Activated CD8-positive, alpha-beta T cell treated with anti-CD3 and anti-CD28 coated beads, Interleukin-2, amount 10 ng/mL, durations not matched to agents 7 days and 5 days (primary cell): ENCODE results near the gene ATP5MC2. TPM values are rescaled to one million over a fixed set of nuclear protein-coding genes. Genes with fewer than 3 reads are reported as not detected.
A peak's percentile ranks its signal among the peaks of the same experiment; 100 is the strongest.

ENCODE experiments used
- ATAC-seq: fragments of 150-1000 bp; cut with Tn5 transposase; one replicate; pipeline ENCODE4 v1.10.0; 2021; ENCODE audit warnings: moderate library complexity
- CTCF ChIA-PET: fragments of 350-600 bp; sonication (Branson Sonifier 250); formaldehyde crosslinking; loops from one replicate; lab custom pipeline; 2021; ENCODE audit warnings: antibody characterized with exemption; lab: Charles Lee
- POLR2A ChIA-PET: fragments of 350-600 bp; sonication (Branson Sonifier 250); formaldehyde crosslinking; loops from one replicate; lab custom pipeline; 2021; ENCODE audit warnings: antibody characterized with exemption; lab: Charles Lee
- DNase-seq: peaks from one replicate; pipeline ENCODE4 v3.0.0-alpha.2; 2020
- H3K27ac Mint-ChIP-seq: one replicate; pipeline ENCODE4 v1.8.0; 2021; ENCODE audit warnings: mild to moderate bottlenecking, mixed read lengths
- H3K27me3 Mint-ChIP-seq: one replicate; pipeline ENCODE4 v1.8.0; 2021; ENCODE audit warnings: low read depth, mixed read lengths
- H3K36me3 Mint-ChIP-seq: one replicate; pipeline ENCODE4 v1.8.0; 2021; ENCODE audit warnings: low read depth, mixed read lengths
- H3K4me1 Mint-ChIP-seq: one replicate; pipeline ENCODE4 v1.8.0; 2021; ENCODE audit warnings: low read depth, mixed read lengths
- H3K4me3 Mint-ChIP-seq: one replicate; pipeline ENCODE4 v1.8.0; 2021; ENCODE audit warnings: mild to moderate bottlenecking, mixed read lengths
- H3K9me3 Mint-ChIP-seq: one replicate; pipeline ENCODE4 v1.8.0; 2022; ENCODE audit warnings: mixed read lengths; ENCODE audit not compliant: insufficient read depth
- total RNA-seq, 2 experiments: library from RNA; stranded (reverse); gene quantifications; one replicate each; pipeline ENCODE4 v1.2.3, GENCODE V29; 2021

Gene ATP5MC2
- total RNA-seq, 2 experiments from 2014 or later, result 241 to 247 TPM

DNA sequence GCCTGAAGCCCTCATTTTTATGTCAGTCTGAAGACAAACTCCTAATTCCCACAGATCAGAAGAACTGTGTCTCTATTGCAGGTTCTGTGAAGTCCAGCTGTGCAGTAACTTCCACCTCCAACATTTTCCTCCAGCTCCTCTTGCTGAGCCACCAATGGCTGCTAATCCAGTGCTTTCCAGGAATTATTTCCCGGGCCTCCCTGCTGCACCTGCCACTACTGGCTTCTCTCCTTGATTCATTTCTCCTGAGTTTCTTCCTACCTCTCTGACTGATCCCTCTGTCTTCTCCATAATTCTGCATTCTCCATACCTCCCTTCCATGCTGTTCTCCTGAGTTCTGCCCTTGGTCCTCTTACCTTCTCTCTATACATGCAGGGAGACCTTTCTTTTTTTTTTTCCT is 30.2 kb upstream of the ATP5MC2 start:
- H3K27me3 Mint-ChIP-seq, result peaks cover 51% of the 10 kb centered on the region
- ATAC-seq, result no peak

DNA sequence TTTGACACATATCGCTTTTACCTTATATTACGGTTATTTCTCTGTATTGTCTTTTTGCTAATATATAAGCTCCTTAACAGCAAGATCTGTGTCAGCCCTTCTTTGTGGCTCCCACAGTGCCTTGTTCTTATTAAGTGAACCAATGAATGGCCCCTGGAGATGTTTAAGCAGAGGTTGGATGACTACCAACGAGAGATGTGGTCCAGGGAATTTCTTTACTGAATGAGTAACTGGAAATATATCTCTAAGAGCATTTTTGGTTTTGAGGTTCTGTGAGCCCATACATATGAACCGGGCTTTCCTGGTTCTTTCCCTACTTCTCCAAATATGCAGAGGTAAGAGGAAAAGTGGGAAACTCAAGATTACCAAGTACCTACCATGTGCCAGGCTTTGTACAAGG is 27.9 kb upstream of the ATP5MC2 start:
- ChIA-PET CTCF (interaction anchor here (0.6 to 9.5 kb wide), 4 partner anchors 36 to 53 kb away, joined by 3 to 279 read pairs (median 16); partner anchors contain the start of gene CISTR), POLR2A (no interaction called here)
- no peak for DNase-seq
- peaks cover 5% of the 10 kb centered on the region for H3K4me1 Mint-ChIP-seq
- no peaks in the 10 kb centered on the region for H3K36me3 Mint-ChIP-seq
- H3K27ac Mint-ChIP-seq, result no peak overlapping the region
- H3K27me3 Mint-ChIP-seq, result peaks cover 62% of the 10 kb centered on the region
- H3K9me3 Mint-ChIP-seq, result no peaks in the 10 kb centered on the region
- H3K4me3 Mint-ChIP-seq, result no peak overlapping the region
- ATAC-seq, result no peak

More for the DNA sequence above, 30.2 kb upstream of the ATP5MC2 start:
- Mint-ChIP-seq H3K27ac (no peak overlapping the region), H3K4me1 (peaks cover 5% of the 10 kb centered on the region), H3K4me3 (no peak overlapping the region), H3K9me3 (no peaks in the 10 kb centered on the region), H3K36me3 (no peaks in the 10 kb centered on the region)
- ChIA-PET POLR2A (no interaction called here), CTCF (interaction anchor here (9.5 kb wide), 1 partner anchor 39 kb away, joined by 279 read pairs; no protein-coding TSS in a partner anchor)
- no peak for DNase-seq

DNA sequence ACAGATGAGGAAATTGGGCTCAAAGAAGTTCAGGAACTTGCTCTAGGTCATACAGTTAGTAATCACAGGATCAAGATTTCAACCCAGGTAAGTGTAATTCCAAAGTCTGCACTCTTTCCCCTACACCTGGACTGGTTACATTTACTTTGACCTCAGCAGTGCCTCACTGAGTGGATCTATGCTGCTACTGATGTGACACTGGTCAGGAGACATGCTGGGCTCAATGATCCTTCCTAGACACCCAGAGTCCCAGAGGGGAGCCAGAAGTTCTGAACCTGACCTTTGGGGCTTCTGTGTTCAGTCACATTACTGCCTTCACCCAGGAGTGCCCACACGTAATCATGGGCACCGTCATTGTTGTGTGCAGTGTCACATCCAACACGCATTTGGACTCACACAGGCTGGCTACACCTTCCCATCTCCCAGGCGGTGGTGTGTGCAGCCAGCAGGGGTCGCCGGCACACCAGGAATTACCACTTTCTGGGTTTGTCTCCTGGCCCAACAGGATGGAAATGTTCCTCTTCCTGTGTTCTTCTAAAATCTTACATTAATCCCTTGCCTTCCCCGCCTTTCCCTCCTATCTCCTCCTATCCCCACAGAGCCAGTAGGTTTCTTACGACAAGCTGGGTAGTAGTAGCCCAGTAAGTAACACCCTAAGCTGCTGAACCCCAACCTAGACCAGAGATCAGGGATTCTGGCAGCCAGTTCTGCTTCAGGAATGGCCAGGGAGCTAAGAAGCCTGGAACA is 25.8 kb upstream of the ATP5MC2 start:
- DNase-seq (peak; percentile 78), ATAC-seq (peak; percentile 94)
- H3K36me3 Mint-ChIP-seq, result no peaks in the 10 kb centered on the region
- H3K27me3 Mint-ChIP-seq, result peaks cover 70% of the 10 kb centered on the region
- POLR2A ChIA-PET, result no interaction called here
- H3K4me3 Mint-ChIP-seq, result no peak overlapping the region
- peaks cover 8% of the 10 kb centered on the region for H3K4me1 Mint-ChIP-seq
- H3K27ac Mint-ChIP-seq, result no peak overlapping the region
- CTCF ChIA-PET, result interaction anchor here (0.6 to 9.5 kb wide), 25 partner anchors 8 to 1328 kb away, joined by 3 to 279 read pairs (median 4); partner anchors contain the start of genes ATP5MC2 and CISTR
- no peaks in the 10 kb centered on the region for H3K9me3 Mint-ChIP-seq

DNA sequence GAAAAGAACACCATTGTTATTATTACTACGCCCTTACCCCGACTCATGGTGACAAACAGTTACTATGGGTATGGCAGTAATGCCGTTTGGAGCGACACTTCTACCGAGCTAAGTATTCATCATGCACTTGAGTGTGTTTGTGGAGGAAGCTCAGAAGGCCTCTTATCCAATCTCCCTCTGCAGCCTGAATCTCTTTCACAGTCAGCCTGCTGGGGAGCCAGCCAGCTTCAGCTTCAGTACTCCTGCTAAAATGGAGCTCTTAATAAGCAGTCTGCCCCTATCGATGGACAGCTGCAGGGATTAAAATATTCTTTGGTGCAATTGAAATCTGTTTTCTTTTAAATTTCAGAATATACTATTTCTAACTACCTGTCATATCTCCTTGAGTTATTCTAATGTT is 24.7 kb upstream of the ATP5MC2 start:
- ATAC-seq, result no peak
- no peak overlapping the region for H3K4me3 Mint-ChIP-seq
- DNase-seq, result no peak
- no peak overlapping the region for H3K27ac Mint-ChIP-seq
- H3K4me1 Mint-ChIP-seq, result peaks cover 18% of the 10 kb centered on the region
- H3K36me3 Mint-ChIP-seq, result no peaks in the 10 kb centered on the region
- no peaks in the 10 kb centered on the region for H3K9me3 Mint-ChIP-seq
- peaks cover 74% of the 10 kb centered on the region for H3K27me3 Mint-ChIP-seq
- ChIA-PET CTCF (interaction anchor here (1.0 to 5.6 kb wide), 8 partner anchors 24 to 157 kb away, joined by 3 to 160 read pairs (median 4); partner anchors contain the start of genes ATP5MC2 and CALCOCO1), POLR2A (no interaction called here)

DNA sequence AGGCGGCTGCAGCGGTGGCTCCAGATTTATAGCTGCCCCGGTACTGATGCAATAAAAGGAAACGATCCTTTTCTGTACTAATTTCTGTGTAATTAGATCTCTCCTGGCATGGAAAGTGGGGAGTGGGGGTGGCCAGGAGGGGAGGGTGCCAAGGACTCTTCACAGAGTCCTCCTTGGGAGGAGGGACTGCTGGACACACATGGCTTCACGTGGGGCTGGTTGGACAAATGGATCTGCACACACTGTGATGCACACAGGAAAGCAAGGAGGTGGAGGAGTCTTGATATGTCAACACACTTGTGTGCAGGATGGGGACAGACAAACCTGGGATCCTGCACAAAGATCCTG is 23.8 kb upstream of the ATP5MC2 start:
- ATAC-seq (no peak), DNase-seq (no peak)
- Mint-ChIP-seq H3K36me3 (no peaks in the 10 kb centered on the region), H3K27me3 (peaks cover 81% of the 10 kb centered on the region), H3K9me3 (no peaks in the 10 kb centered on the region), H3K4me3 (no peak overlapping the region), H3K4me1 (peaks cover 25% of the 10 kb centered on the region), H3K27ac (no peak overlapping the region)
- ChIA-PET POLR2A (no interaction called here), CTCF (interaction anchor here (1.0 to 5.6 kb wide), 9 partner anchors 10 to 508 kb away, joined by 3 to 160 read pairs (median 4); partner anchors contain the start of gene ATP5MC2)

DNA sequence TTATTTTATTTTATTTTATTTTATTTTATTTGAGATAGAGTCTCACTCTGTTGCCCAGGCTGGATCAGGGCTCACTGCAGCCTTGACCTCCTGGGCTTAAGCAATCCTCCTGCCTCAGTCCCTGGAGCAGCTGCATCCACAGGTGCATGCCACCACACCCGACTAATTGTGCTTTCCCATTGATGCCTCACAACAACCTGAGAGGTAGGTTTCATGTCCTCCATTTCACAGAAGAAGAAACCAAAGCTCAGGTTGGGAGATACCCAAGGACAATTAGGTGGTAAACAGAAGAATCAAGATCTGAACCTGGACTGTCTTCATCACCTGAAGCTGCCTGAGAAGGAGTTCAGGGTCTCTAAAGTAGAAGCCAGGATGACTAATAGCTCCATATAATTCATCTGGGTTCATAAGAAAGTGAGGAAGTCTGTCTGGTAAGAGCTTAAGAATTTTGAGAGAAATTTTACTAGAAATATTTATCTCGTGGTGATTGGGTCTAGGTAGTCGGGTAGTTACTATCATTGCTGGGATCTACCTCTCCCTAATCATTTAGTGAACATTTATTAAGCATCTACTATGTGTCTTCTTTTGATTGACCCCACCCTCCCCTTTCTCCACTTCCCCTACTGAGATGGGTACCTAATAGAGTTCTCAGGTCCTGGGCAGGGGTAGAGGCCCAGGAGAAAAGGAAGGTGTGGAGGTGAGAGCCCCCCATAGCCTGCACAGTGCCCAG is 23.2 kb upstream of the ATP5MC2 start:
- Mint-ChIP-seq H3K4me3 (no peak overlapping the region), H3K9me3 (no peaks in the 10 kb centered on the region), H3K4me1 (peaks cover 29% of the 10 kb centered on the region), H3K27ac (no peak overlapping the region), H3K36me3 (no peaks in the 10 kb centered on the region), H3K27me3 (peaks cover 81% of the 10 kb centered on the region)
- no peak for ATAC-seq
- no peak for DNase-seq
- ChIA-PET POLR2A (no interaction called here), CTCF (interaction anchor here (0.6 to 5.6 kb wide), 9 partner anchors 8 to 509 kb away, joined by 3 to 160 read pairs (median 3); no protein-coding TSS in a partner anchor)

DNA sequence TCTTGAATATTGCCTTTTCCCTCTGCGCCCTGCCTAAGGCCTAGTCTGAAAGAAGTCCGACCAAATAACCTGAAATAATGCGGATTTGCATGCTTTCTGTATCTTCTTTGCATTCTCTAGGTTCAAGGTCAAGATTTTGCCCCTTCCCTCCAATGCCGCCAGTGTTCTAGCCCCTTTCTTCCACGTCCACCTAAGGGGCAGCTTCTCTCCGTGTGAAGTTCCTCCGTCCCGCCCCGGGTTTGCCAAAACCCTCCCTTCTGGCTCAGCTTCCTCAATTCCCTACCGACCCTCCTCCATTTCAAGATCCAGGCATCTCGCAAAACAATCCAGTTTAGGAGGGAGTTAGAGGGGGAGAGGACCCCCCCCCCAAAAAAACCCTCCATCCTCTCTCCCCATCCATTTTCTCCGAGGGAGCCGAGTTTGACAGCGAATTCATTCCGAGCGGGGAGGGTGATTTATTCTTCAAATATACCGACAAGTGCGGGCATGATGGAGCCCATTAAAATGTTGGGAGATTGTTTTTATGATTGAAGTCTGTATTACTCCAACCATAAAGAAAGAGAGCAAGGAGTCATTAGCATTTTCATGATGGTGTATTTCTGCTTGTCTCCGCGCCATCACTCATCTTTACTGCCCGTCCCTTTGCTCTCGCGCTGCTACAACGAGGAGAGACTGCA is 20.9 kb upstream of the ATP5MC2 start:
- Mint-ChIP-seq H3K4me3 (no peak overlapping the region), H3K27ac (no peak overlapping the region), H3K36me3 (no peaks in the 10 kb centered on the region), H3K27me3 (peaks cover 78% of the 10 kb centered on the region), H3K4me1 (peaks cover 27% of the 10 kb centered on the region), H3K9me3 (no peaks in the 10 kb centered on the region)
- DNase-seq (no peak), ATAC-seq (no peak)
- POLR2A ChIA-PET, result interaction anchor here (0.6 kb wide), 1 partner anchor 38 kb away, joined by 3 read pairs; no protein-coding TSS in a partner anchor
- CTCF ChIA-PET, result interaction anchor here (5.6 kb wide), 1 partner anchor 46 kb away, joined by 160 read pairs; no protein-coding TSS in a partner anchor

DNA sequence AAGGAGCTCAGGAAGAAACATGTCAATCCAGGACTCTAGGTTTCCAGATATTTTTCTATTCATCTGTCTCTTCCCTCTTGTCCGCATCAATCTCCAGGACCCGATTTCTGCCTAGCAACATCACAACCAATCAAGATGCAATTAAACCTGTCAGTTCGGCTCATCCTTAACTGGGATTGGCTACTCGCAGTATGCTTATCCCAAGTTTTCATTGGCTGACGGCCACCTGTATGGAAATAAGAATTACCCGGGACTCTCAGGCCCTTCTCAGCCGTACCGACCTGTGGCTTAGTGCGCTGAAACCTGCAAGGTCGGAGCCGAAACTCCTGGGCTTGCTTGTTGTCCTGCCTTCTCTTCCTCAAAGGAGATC is 20.4 kb upstream of the ATP5MC2 start:
- H3K27ac Mint-ChIP-seq, result no peak overlapping the region
- ChIA-PET CTCF (interaction anchor here (5.6 kb wide), 1 partner anchor 47 kb away, joined by 160 read pairs; no protein-coding TSS in a partner anchor), POLR2A (interaction anchor here (0.6 kb wide), 1 partner anchor 38 kb away, joined by 3 read pairs; no protein-coding TSS in a partner anchor)
- H3K27me3 Mint-ChIP-seq, result peaks cover 77% of the 10 kb centered on the region
- no peaks in the 10 kb centered on the region for H3K9me3 Mint-ChIP-seq
- DNase-seq, result no peak
- no peak overlapping the region for H3K4me3 Mint-ChIP-seq
- peaks cover 24% of the 10 kb centered on the region for H3K4me1 Mint-ChIP-seq
- no peaks in the 10 kb centered on the region for H3K36me3 Mint-ChIP-seq
- ATAC-seq, result no peak

DNA sequence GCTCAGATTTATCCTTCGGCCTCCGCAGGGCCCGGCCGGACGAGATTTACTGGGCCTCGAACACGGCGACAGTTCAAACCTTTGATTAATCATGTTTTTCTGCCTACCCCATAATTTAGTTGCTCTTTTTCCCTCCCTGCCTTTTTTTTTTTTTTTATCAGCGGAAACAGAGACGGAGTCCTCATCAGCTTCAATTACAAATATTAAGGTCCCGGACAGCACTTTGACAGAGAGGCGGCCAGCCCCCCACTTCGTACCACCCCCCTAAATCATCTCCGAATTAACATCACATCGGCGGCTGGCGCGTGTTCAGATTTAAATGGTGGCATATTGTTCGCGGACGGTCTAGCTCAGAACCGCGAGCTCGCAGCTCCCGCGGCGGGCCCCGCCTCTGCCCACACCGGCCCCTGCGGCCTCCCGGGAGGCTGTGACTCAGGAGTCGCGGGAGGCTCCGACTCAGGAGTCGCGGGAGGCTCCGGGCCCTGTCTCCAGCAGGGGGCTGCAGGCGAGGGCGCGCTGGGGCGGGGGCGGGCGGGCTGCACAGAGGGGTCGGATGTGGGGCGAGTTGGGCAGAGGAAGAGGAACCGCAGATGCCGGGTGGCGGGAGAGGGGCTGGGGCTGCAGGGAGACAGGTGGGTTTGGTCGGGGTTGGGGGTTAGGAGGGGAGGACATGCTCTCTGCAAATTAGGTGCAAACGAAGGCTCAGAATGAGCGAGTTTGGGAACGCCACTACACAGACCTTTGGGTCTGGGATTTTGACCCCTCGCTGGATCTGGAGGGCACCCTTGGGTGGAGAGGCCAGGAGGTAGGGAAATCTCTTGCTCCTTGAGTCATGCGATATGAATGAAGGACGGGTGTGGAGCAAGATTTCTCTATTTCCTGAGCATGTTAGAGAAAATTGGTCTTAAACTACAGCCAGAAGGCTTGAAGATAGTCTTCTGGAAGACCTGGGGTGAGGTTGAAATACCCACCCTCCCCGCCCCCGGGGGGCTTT is 19.6 kb upstream of the ATP5MC2 start:
- peak overlapping the region; percentile 58 for H3K4me3 Mint-ChIP-seq
- ATAC-seq (peak; percentile 76), DNase-seq (no peak)
- CTCF ChIA-PET, result interaction anchor here (0.8 to 5.6 kb wide), 7 partner anchors 18 to 152 kb away, joined by 3 to 160 read pairs (median 9); no protein-coding TSS in a partner anchor
- POLR2A ChIA-PET, result no interaction called here
- H3K27ac Mint-ChIP-seq, result no peak overlapping the region
- H3K9me3 Mint-ChIP-seq, result no peaks in the 10 kb centered on the region
- H3K36me3 Mint-ChIP-seq, result no peaks in the 10 kb centered on the region
- H3K4me1 Mint-ChIP-seq, result peaks cover 24% of the 10 kb centered on the region
- H3K27me3 Mint-ChIP-seq, result peaks cover 74% of the 10 kb centered on the region

DNA sequence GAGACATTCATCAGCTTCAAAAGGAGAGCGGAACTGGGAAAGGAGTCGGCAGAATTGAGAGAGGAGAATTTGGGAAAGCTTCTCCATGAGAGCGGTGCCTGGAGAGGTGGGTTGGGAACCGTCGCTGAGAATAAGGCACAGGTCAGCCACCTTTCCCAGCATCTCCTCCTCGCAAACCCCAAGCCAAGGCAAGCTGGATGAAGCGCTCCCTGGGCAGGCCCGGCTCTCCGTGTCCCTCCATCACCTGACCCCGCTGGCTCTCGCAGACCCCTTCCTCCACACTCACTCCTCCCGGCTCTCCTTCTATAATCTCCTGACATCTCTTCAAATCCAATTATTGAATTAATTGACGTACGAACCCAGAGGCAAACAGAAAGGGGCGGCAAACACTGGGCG is 18.9 kb upstream of the ATP5MC2 start:
- Mint-ChIP-seq H3K4me3 (peak overlapping the region; percentile 58), H3K27ac (no peak overlapping the region), H3K27me3 (peaks cover 68% of the 10 kb centered on the region), H3K36me3 (no peaks in the 10 kb centered on the region), H3K4me1 (peaks cover 24% of the 10 kb centered on the region), H3K9me3 (no peaks in the 10 kb centered on the region)
- no peak for ATAC-seq
- no peak for DNase-seq
- POLR2A ChIA-PET, result no interaction called here
- CTCF ChIA-PET, result interaction anchor here (0.8 to 3.5 kb wide), 6 partner anchors 17 to 151 kb away, joined by 3 to 28 read pairs (median 6); no protein-coding TSS in a partner anchor
